WTC11 (cell line): Measurements from ENCODE around the gene RANBP10. TPM values are rescaled to one million over a fixed set of nuclear protein-coding genes. Genes with fewer than 3 reads are reported as not detected.

ENCODE experiments used
- ATAC-seq: fragments of 200-7000 bp; cut with Tn5 transposase; 2 replicates; pipeline ENCODE4 v1.10.0; 2021; ENCODE audit warnings: mild to moderate bottlenecking, moderate library complexity
- CTCF ChIA-PET: fragments of 300-600 bp; sonication (Branson Sonifier 250); formaldehyde crosslinking; loops from one replicate; lab custom pipeline; 2021; ENCODE audit warnings: antibody characterized with exemption; lab: Charles Lee
- POLR2A ChIA-PET: fragments of 350-600 bp; sonication (Branson Sonifier 250); formaldehyde crosslinking; loops from one replicate; lab custom pipeline; 2021; ENCODE audit warnings: antibody characterized with exemption; lab: Charles Lee
- DNase-seq: peaks from one replicate; pipeline ENCODE4 v3.0.0; 2021; ENCODE audit warnings: low spot score
- H3K27ac Mint-ChIP-seq: 2 replicates; pipeline ENCODE4 v1.8.0; 2021; ENCODE audit warnings: mixed read lengths
- H3K27me3 Mint-ChIP-seq: 2 replicates; pipeline ENCODE4 v1.8.0; 2021; ENCODE audit warnings: low read depth, mild to moderate bottlenecking, moderate library complexity, mixed read lengths
- H3K36me3 Mint-ChIP-seq: 2 replicates; pipeline ENCODE4 v1.8.0; 2021; ENCODE audit warnings: mixed read lengths
- H3K4me1 Mint-ChIP-seq: 2 replicates; pipeline ENCODE4 v1.8.0; 2022; ENCODE audit warnings: mixed read lengths
- H3K4me3 Mint-ChIP-seq: 2 replicates; pipeline ENCODE4 v1.8.0; 2021; ENCODE audit warnings: mild to moderate bottlenecking, moderate library complexity, mixed read lengths
- H3K9me3 Mint-ChIP-seq: 2 replicates; pipeline ENCODE4 v1.8.0; 2021; ENCODE audit warnings: mixed read lengths
- AFF4 ChIP-seq: sonication (generic); formaldehyde crosslinking; IDR thresholded peaks from 2 replicates; pipeline ENCODE4 v1.8.1; 2023; ENCODE audit warnings: mild to moderate bottlenecking, missing genetic modification reagents, borderline replicate concordance
- CBFB ChIP-seq: sonication (generic); formaldehyde crosslinking; IDR thresholded peaks from 2 replicates; pipeline ENCODE4 v1.8.1; 2022; ENCODE audit warnings: mild to moderate bottlenecking, low read depth, missing genetic modification reagents
- CREM ChIP-seq: sonication (generic); formaldehyde crosslinking; IDR thresholded peaks from 2 replicates; pipeline ENCODE4 v1.8.1; 2022; ENCODE audit warnings: mild to moderate bottlenecking, missing genetic modification reagents, moderate library complexity
- ESRRA ChIP-seq: sonication (generic); formaldehyde crosslinking; IDR thresholded peaks from 2 replicates; pipeline ENCODE4 v1.8.1; 2022; ENCODE audit warnings: mild to moderate bottlenecking, missing genetic modification reagents, borderline replicate concordance
- ETV6 ChIP-seq: sonication (generic); formaldehyde crosslinking; IDR thresholded peaks from 2 replicates; pipeline ENCODE4 v1.8.1; 2022; ENCODE audit warnings: mild to moderate bottlenecking, missing genetic modification reagents
- FOXJ3 ChIP-seq: sonication (generic); formaldehyde crosslinking; IDR thresholded peaks from 2 replicates; pipeline ENCODE4 v1.9.0; 2021; ENCODE audit warnings: missing genetic modification reagents, mild to moderate bottlenecking, borderline replicate concordance
- GABPB1 ChIP-seq: sonication (generic); formaldehyde crosslinking; IDR thresholded peaks from 2 replicates; pipeline ENCODE4 v1.8.1; 2023; ENCODE audit warnings: mild to moderate bottlenecking, missing genetic modification reagents
- GRHL2 ChIP-seq: fragments of 250-450 bp; sonication (Bioruptor Pico); IDR thresholded peaks from 2 replicates; pipeline ENCODE4 v1.8.0; 2022; ENCODE audit warnings: mild to moderate bottlenecking, moderate library complexity; ENCODE audit not compliant: insufficient replicate concordance, severe bottlenecking
- IRF1 ChIP-seq: sonication (generic); formaldehyde crosslinking; IDR thresholded peaks from 2 replicates; pipeline ENCODE4 v1.8.0; 2023; ENCODE audit warnings: missing genetic modification reagents
- MYBL2 ChIP-seq: sonication (generic); formaldehyde crosslinking; IDR thresholded peaks from 2 replicates; pipeline ENCODE4 v1.8.1; 2023; ENCODE audit warnings: mild to moderate bottlenecking, moderate library complexity, missing genetic modification reagents
- NFATC4 ChIP-seq: fragments of 250-450 bp; sonication (Bioruptor Pico); IDR thresholded peaks from 2 replicates; pipeline ENCODE4 v1.9.0; 2021; ENCODE audit warnings: mild to moderate bottlenecking
- NR3C1 ChIP-seq: sonication (generic); formaldehyde crosslinking; conservative IDR thresholded peaks from 2 replicates; pipeline ENCODE4 v1.8.1; 2023; ENCODE audit warnings: low read depth, mild to moderate bottlenecking, missing genetic modification reagents
- PRRX2 ChIP-seq: fragments of 250-450 bp; sonication (Bioruptor Pico); IDR thresholded peaks from 2 replicates; pipeline ENCODE4 v1.8.0; 2021; ENCODE audit warnings: mild to moderate bottlenecking
- RELA ChIP-seq: sonication (generic); formaldehyde crosslinking; IDR thresholded peaks from 2 replicates; pipeline ENCODE4 v1.8.1; 2022; ENCODE audit warnings: missing genetic modification reagents, mild to moderate bottlenecking, borderline replicate concordance
- SMAD3 ChIP-seq: sonication (generic); formaldehyde crosslinking; IDR thresholded peaks from 2 replicates; pipeline ENCODE4 v1.8.0; 2022; ENCODE audit warnings: missing genetic modification reagents, mild to moderate bottlenecking, borderline replicate concordance
- SOX15 ChIP-seq: fragments of 250-450 bp; sonication (Bioruptor Pico); IDR thresholded peaks from 2 replicates; pipeline ENCODE4 v1.9.0; 2021; ENCODE audit warnings: mild to moderate bottlenecking
- STAT6 ChIP-seq: sonication (generic); formaldehyde crosslinking; conservative IDR thresholded peaks from 2 replicates; pipeline ENCODE4 v1.8.1; 2023; ENCODE audit warnings: mild to moderate bottlenecking, low read depth, missing genetic modification reagents, moderate library complexity
- TEAD1 ChIP-seq: sonication (generic); formaldehyde crosslinking; IDR thresholded peaks from 2 replicates; pipeline ENCODE4 v1.8.0; 2022; ENCODE audit warnings: mild to moderate bottlenecking, missing genetic modification reagents
- TP53 ChIP-seq: sonication (generic); formaldehyde crosslinking; IDR thresholded peaks from 2 replicates; pipeline ENCODE4 v1.8.1; 2023; ENCODE audit warnings: mild to moderate bottlenecking, missing genetic modification reagents
- ZNF138 ChIP-seq: sonication (generic); formaldehyde crosslinking; conservative IDR thresholded peaks from 2 replicates; pipeline ENCODE4 v1.8.1; 2022; ENCODE audit warnings: mild to moderate bottlenecking, moderate library complexity, missing genetic modification reagents
- ZNF423 ChIP-seq: fragments of 250-450 bp; sonication (Bioruptor Pico); IDR thresholded peaks from 2 replicates; pipeline ENCODE4 v2.1.2; 2022; ENCODE audit warnings: mild to moderate bottlenecking, moderate library complexity
- ZNF425 ChIP-seq: fragments of 250-450 bp; sonication (Bioruptor Pico); conservative IDR thresholded peaks from 2 replicates; pipeline ENCODE4 v1.9.0; 2021; ENCODE audit warnings: mild to moderate bottlenecking
- ZNF532 ChIP-seq: fragments of 250-450 bp; sonication (Bioruptor Pico); IDR thresholded peaks from 2 replicates; pipeline ENCODE4 v1.9.0; 2021; ENCODE audit warnings: mild to moderate bottlenecking, borderline replicate concordance
- total RNA-seq: library from RNA; stranded (reverse); gene quantifications from 3 replicates; pipeline ENCODE4 v1.2.3, GENCODE V29; 2021

Gene RANBP10
- total RNA-seq, 1 experiment from 2014 or later = 14.0 TPM

GRCh38 chr16:67758966-67759365 is 47.4 kb downstream of the RANBP10 start:
- TF ChIP-seq MYBL2 (no peak), GABPB1 (CRISPR knock-in tag) (no peak), SMAD3 (CRISPR knock-in tag) (no peak), TP53 (CRISPR knock-in tag) (no peak), FOXJ3 (CRISPR knock-in tag) (no peak), STAT6 (CRISPR knock-in tag) (no peak), GRHL2 (CRISPR knock-in tag) (no peak), RELA (CRISPR knock-in tag) (no peak), ZNF423 (CRISPR knock-in tag) (no peak), SOX15 (CRISPR knock-in tag) (no peak), CBFB (CRISPR knock-in tag) (no peak), NR3C1 (CRISPR knock-in tag) (no peak), NFATC4 (CRISPR knock-in tag) (no peak), PRRX2 (no peak), ESRRA (CRISPR knock-in tag) (no peak)
- TF ChIP-seq, all 79 proteins: peak for 0
- no peak overlapping the region for H3K4me3 Mint-ChIP-seq
- H3K4me1 Mint-ChIP-seq = no peaks in the 10 kb centered on the region
- no peaks in the 10 kb centered on the region; the same call in 1 of the 2 replicates for H3K36me3 Mint-ChIP-seq
- H3K27ac Mint-ChIP-seq = 0 out of 2 replicates have a peak overlapping the region, but pooled peaks have one; percentile 45
- POLR2A ChIA-PET = no interaction called here
- H3K9me3 Mint-ChIP-seq = no peaks in the 10 kb centered on the region
- no peaks in the 10 kb centered on the region for H3K27me3 Mint-ChIP-seq
- DNase-seq = no peak
- CTCF ChIA-PET = interaction anchor here (1.4 to 2.8 kb wide), 2 partner anchors 58 to 125 kb away, joined by 4 to 8 read pairs; no protein-coding TSS in a partner anchor
- ATAC-seq = no peak

GRCh38 chr16:67758006-67758405 is 48.4 kb downstream of the RANBP10 start:
- H3K4me3 Mint-ChIP-seq = no peak overlapping the region
- DNase-seq (no peak), ATAC-seq (no peak)
- ChIA-PET CTCF (interaction anchor here (1.0 to 2.8 kb wide), 3 partner anchors 59 to 126 kb away, joined by 3 to 8 read pairs (median 4); no protein-coding TSS in a partner anchor), POLR2A (no interaction called here)
- peaks cover 3% of the 10 kb centered on the region; the same call in 1 of the 2 replicates for H3K4me1 Mint-ChIP-seq
- H3K27me3 Mint-ChIP-seq = no peaks in the 10 kb centered on the region
- H3K9me3 Mint-ChIP-seq = no peaks in the 10 kb centered on the region
- H3K36me3 Mint-ChIP-seq = no peaks in the 10 kb centered on the region; the same call in 1 of the 2 replicates
- no peak overlapping the region for H3K27ac Mint-ChIP-seq
- TF ChIP-seq ZNF532 (CRISPR knock-in tag) (no peak), IRF1 (CRISPR knock-in tag) (no peak), MYBL2 (no peak), GABPB1 (CRISPR knock-in tag) (no peak), ETV6 (CRISPR knock-in tag) (no peak), CREM (CRISPR knock-in tag) (no peak), AFF4 (CRISPR knock-in tag) (no peak), ZNF138 (no peak), TEAD1 (CRISPR knock-in tag) (no peak), ZNF425 (CRISPR knock-in tag) (no peak)
